NCI-H2081 (cell line): Measurements from ENCODE around the gene SRSF1.
"Not testable (repeated sequence)": the region's sequence is repeated elsewhere in the genome, so short reads cannot be mapped to it uniquely, and the experiment has no call there.

ENCODE experiments used
- DNase-seq, 2 experiments: peaks; one replicate each; lab custom pipeline; 2025; lab: John Stamatoyannopoulos, UW

Gene SRSF1

DNA sequence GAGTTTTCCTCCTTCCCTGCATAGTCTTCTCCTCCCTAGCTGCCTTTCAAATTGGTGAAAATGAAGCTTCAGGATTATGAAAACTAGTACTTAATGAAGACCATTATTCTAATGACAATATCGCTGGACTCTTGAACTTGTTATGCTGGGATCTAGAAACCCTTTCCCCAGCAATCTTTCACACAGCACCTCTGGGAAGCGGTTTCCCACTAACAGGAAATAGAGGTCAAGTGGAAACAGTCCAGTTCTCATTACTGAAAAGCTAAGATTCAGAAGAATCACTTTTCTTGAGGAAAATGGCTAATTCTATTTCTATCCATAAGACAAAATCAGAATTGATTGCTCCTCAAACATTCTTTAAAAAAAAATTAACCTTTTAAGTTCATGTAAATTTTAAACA, 17.0 kb downstream of the SRSF1 start:
- no peak for DNase-seq

DNA sequence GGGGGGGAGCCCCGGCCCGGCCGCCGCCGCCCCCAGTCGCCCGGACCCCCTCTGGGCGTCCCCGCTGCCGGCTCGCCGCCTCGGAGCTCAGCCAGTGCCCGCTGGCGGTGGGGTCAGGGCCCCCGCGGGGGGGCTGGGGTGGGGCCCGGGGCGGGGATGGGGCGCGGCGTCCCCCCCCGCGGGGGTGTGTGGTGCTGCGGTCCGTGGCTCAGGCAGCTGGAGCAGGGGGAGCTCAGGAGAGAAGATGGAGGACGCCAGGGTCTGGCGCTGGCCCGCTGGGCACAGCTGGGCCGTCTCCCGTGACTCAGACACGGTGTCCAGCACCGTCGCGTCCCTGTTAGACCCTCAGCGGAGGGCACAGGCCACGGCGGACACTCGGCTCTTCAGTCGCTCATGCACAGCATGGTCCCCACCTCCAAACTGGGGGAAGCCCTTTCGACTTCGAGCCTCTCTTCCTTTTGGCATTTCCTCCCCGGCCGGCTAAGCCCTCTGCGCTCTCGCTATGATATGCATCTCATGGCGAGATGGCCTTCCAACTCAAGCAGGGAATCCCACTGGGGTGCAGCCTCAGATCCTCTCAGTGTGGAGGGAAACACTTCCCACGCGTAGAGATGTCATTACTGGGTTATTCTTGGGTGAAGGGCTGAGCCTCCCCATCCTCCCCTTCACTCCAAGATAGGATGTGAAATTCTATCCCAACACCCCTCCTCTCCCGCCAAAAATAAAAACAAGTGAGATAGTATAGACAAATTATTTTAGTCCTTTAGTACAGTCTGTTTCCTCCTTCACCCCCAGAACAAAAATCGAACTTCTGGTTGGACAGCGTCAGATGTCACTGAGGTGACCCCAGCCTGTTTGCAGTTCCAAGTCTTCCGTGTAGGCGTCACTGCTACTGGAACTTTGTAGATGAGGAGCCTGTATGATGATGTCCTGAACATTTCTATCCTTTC, 18.5 kb downstream of the SRSF1 start:
- peak; percentile 87 to 92 for DNase-seq

DNA sequence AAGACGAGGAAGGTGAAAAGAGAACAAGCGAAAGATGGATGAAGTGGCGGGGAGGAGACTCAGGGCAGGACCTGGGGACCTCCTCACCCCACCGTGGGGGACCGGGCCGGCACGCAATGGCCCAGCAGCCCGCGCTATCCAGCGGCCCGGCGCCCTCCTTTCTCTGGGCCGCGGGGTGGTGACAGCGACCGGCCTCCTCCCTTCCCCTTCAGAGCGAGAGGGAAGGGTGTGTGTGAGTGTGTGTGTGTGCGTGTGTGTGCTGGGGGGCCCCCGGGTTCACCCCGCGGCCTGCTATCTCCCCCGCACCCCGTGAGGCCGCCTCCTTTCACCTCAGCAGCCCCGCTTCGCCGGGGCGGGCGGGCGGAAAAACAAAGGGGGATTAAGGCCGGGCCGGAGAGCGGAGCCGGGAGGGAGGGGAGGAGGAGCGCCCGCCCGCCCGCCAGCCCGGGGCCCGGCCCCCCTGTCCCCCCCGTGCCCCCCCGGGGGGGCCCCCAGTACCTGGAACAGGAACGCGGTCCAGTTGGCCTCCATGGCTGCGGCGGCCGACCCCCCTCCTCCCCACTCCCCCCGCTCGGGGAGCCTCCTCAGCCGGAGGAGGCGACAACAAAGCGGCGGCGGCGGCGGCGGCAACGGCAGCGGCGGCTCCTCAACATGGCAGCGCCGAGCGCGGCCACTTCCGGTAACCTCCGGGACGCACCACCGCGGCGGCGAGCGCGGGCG, 19.3 kb downstream of the SRSF1 start, which contains the start of gene VEZF1:
TSS of gene VEZF1 (minus strand) at position 674 of the 720 bp plus-strand sequence. CDS start at position 531, 143 bp downstream.
- peak; percentile 87 to 92 for DNase-seq

DNA sequence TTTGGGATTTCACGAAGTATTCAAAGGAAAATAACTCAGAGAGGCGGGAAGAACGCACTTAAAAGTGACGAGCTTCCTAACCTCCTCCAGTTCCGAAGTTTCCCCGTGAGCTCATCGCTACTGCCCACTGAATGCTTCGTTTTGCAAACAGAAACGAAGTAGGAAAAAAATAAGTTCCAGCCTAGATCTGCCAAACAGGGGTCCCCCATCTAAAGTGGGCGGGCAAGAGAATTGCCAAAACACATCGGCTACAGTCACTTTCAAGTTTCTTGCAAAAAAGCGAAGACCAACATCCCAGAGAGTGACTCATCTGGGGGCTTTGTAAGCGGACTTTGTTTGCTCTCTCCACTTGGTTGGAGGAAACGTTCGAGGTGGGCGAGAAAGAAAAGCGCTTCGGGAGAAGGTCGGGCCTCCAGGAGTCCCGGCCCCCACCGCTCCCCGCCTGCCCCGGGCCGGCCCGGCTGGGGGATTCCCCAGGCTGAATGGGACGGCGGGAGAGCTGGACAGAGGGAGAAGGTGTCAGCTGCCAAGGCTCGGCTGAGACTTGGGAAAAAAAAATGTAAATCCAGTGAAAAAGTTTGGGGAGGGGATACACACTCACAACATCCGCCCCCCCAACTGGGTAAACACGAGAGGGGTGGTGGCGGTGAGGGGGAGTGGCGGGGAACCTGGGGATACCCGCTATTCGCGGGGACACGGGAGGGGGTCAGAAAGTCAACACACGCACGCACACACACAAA, 20.0 kb downstream of the SRSF1 start:
- peak; percentile 22 to 53 for DNase-seq

DNA sequence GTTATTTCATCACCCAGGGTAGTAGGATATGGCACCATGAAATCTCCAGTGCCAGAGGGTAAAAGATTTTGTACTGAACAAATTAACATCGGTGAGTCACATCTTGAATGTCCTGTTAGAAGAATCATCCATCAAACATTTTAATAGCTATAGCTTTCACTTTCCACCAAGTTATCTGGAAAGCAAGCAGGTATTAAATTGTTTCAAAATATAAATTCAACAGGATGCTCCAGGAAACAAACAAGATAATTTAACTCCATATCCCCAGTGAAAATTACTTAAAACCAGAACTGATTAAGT, 21.4 kb downstream of the SRSF1 start:
- DNase-seq = peak in 1 of 2 experiments; percentile 17

DNA sequence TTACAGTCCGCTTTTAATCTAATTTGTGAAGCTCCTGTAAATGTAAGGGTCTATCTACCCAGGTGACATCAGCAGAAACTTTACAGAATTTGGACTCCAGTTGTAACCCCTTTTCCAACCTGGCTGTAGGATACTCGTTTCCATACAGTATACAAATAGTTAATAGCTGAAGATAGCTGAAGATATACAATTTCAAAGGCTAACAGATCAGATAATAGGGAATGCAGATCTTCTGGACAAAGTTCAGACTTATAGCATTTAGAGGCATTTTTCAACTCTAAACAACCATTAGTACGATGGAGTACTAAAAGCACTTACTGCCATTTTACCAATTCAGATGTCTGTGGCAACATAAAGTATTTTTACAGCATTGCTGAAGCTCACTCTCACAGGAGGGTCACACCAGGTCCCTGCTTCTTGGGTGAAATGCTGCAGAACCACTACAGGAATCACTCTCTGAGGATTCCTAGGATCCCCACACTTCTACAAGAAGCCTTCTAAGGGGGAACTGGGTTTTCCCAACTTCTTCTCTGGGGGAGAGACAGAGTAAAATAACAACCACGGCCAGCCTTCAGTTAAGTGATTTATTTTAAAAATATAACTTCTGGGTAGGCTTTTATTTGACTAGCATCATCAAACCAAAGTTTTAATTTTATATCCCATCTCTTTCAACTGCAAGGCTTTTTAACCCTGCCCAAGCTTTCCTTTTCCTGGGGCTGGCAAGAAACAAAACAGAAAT, 21.9 kb downstream of the SRSF1 start:
- DNase-seq = no peak

DNA sequence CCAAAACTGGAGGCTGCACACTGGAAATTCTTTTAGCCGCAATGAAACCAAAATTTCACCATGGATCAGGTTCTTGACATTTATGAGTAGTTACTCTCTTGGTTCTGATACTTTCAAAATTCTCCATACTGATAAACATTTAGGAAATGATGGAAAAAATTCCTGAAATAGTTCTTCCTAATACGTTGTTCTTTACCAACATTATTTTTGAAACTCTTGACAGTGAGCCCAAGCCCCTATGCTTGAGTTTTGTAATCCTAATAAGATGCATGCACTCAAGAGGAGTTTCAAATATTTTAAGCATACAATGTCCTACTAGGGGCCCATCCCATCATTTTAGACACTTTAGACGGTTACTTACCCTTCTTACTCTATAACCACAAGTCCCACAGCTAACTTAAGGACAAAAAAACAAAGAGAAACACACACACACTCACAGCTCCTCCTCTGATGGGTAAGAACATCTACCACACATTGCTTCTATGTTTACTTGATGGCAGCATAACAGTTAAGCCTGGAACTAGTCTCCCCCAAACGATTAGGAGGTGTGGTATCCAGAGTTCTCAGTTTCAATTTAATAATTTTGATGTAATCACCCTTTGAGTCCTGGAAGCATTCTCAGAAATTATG, 22.7 kb downstream of the SRSF1 start:
- no peak for DNase-seq

DNA sequence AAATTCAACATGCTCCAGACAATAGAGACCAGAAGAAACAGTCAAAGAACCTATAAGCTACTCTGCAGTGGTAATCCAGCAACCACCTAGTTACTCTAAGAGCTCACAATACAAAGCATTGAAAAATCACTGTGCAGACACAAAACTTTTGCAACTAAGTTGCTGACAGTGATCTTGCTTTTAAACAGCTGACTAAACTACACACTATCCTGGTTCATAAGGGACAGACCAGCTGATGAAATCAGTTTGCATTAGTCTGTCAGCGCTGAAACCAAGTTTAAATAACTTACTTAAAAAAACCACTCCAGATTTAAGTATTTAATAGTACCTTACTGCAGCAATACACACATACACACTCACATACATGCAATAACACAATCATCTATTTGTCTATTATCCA, 23.6 kb downstream of the SRSF1 start:
- no peak for DNase-seq

DNA sequence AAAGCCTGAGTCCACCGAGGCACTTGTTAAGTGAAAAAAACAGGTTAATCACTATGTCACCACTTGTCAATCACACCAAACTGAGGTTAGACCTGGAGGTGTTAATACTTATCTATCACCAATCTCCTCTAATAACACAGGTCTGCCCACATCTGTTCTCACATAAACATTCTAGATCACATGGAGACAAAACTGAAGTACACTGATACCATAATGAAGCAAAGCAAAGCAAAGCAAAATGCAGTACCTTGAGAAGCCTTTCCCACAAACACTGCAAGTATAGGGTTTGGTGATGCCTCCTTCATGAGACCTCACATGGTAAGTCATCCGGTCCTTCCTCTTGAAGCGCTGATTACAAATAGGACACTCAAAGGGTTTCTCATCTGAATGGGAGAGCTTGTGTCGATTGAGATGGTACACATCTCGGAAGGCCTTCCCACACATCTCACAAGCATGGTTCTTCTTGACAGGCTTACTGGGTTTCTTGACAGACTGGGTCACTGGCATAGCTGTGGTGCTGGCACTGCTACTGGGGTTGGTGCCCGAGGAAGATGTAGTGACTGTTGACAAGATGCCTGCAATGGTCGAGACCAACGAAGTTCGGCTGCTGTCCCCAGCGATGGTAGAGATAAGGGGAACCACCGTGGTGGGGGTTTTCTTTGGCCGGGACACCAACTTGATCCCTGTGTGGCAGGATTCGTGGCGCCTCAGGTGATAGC, 24.4 kb downstream of the SRSF1 start:
- no peak for DNase-seq

DNA sequence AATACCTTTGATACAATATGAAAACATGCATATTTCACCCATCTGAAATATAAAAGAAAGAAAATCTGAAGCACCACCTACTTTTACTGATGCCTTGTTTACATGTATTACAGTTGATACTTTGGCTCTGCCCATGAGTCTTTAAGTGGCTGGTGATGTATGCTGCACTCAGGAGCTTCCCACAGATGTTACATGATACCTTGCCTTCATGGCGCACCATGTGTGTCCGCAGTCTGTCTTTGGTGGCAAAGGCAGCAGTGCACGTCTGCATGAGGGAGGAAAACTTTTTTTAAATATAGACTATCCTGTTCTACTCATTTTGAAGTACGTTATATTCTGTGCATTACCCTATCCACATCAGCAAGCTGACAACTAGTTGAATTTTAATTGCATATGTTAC, 26.5 kb downstream of the SRSF1 start:
- DNase-seq = peak in 1 of 2 experiments; percentile 25

DNA sequence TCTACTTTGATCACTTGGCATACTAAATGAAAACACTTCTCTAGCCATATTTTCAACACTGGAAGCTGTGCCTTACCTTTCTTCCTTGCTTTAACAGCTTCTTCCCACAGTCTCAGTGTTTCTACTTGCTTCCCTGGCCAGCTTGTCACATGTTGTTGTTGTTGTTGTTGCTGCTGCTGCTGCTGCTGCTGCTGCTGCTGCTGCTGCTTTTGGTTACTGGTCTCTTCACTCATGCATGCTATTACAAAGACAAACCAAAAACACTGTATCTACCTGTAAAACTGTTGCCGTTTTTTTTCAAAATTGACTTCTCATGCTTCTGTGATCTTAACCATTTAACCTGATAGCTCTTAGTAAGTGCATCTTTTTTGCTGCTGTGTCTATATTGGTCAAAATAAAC, 28.0 kb downstream of the SRSF1 start:
- no peak for DNase-seq

DNA sequence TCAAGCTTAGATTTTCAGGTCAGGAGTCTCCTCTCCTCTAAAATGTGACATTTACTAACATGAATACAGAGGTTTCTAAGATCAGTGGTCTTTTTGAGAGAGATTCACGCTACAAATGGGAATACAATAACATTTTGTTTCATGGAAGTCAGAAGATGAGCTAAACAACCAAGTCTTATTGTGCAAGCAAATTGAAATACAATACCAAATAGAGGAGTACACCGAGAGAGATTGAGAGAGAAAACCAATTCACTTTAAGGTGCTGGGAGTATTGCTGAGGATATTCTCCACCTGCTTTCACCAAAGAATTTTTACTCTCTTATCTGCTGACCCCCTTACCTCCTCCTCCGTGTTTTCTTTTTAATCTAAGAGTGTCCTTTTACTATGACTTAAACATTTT, 30.5 kb downstream of the SRSF1 start:
- no peak for DNase-seq

DNA sequence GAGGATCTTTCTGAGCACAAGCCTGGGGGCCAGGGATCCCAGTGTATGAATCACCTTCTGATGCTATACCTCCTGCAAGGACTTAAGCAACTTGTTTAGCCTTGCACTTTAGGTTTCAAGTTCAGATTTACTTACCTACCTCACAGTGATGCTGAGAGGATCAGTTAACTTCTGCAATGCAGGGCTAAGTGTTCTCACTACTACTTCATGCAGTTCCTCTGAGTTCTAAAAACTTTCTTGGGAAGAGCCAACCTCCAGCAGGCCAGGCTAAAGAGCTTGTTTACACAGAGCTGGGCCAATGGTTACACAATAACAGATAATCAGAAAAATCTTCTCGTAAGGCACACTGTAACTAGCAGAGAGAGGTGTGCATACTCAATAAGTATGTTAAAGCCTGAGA, 32.0 kb downstream of the SRSF1 start:
- no peak for DNase-seq

DNA sequence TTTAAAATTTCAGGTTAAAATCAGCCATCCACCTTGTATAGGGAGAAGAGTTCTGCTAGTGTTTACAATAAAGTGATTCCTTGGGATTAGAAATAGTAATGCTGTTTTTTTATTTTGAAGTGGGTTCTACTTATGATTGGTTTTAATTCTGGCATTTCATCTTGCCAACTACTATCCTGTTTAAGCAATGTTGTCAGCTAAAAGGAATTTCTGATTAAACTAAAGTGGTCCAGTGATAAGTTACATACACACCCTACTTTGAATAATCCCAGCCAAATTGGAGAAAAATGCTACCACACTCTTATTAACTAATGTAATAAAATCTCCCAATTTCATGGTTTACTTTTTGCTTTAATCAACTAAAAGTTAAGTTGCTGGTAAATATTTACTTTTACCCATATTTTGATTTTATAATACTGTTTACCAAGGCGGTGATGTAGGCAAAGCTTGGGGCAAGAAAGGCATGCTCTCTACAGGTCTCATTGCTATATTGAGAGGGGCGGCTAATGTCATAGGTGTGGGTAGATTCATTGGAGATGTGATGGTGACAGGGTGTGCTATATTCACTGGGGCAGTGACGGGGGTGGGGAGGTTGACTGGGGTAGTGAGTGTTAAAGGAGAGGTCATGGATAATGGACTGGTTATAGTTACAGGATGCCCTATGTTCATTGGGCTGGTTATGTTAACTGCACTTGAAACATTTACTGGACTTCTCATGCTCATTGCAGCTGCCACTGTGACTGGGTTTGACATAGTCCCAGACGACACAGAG, 32.8 kb downstream of the SRSF1 start:
- DNase-seq = not testable (repeated sequence)

DNA sequence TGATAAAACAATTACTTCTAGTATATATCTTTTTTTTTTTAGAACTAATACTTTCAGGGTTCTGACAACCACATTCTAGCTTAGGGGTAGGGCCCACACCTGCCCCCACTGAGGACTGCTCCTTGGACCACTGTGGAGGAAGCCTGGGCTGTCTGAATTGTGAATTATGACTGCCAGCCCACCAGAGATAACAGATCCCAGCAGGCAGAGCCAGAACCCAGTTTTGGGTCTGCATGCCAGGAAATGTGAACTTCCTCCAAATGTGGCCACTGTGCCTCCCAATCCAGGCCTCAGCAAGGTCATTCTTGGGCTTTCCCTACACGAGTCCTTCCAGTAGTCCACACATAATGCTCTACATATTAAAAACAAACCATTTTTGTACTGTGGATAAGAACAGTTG, 34.9 kb downstream of the SRSF1 start:
- no peak for DNase-seq

DNA sequence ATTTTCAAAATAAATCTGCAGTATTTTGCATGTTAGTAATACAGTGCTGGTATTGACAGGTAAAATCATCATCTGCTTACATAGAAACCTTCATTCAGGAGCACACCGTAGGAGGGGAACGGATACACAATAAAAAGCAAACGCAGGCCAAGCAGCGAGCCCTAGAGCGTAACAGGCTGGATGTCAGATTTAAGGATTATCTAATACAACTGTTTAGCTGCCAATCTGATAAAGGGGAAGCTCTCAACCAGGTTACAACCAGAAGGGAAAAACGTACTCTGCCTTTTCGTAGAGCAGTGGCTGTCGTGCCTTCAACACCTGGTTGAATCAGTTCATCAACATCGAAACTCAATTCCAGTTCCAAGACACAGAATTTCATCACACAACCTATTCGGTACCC, 35.5 kb downstream of the SRSF1 start:
- peak in 1 of 2 experiments; percentile 50 for DNase-seq

DNA sequence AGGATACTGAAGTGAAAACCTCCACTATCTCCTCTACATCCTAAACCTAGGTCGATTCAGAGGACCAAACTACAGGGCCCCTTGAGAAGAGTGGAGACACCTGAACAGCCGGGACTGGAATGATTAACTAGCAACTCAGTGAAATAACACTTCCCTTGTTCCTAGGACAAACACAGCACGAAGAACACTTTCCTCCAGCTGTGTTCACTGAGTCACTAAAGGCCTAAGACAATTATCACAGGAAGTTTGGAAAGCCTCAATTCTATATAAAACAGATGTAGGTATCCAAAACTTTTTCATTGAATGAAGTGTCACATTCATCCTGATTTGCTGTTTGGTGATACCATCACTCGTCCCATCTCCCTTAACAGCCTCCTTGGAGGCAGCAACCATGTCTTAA, 36.3 kb downstream of the SRSF1 start:
- DNase-seq = no peak

DNA sequence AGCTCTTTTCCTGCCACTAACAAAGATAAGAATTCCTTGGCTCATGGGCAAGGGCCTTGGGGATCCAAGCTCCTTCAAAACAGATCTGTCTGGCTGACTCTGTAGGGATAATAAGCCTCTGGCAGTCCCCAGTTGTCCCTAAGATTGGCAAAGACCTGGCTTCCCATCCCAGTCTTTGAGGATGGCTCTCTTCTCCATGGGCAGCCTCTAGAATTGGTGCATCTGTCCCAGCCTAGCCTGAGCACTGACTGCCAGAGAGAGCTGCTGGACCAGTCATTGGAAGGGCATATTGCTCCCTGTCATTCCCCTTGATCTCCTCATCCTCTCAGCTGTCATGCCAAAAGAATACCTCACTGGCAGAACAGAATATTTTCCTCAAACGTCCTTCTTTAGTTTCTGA, 38.6 kb downstream of the SRSF1 start:
- no peak for DNase-seq

DNA sequence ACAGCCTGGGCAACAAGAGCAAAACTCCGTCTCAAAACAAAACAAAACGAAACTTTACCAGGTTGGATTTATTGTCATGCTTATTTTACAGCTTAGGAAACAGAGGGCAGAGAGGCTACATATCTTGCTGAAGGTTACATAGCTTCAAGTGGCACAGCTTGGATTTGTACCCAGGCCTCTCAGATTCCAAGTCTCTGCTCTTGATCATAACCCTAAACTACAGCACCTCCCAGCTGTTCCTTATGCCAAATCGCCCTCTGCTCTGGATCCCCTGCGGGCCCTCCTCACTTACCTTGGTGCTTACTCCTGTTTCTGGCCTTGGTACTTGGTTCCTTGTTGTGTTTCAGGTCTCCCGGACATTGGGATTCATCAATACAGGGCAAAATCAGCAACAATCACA, 40.2 kb downstream of the SRSF1 start:
- DNase-seq = no peak

DNA sequence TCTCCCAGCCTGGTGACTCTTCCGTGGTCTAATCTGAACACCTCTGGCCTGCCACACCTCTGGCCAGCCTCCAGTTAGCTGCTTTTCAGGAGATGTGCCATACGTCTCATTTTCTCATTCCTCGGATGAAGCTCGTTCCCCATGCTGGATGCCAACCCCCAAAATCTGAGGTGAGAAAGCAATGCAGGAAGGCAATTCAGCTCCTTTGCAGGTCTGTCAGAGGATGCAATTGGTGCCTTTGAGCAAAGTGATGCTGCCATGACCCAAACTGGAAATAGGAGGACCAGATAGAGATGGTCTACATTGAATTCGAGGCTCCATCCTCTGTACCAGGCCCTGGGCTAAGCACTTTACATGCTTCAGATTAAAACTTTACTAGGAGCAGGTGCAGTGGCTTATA, 40.8 kb downstream of the SRSF1 start:
- no peak for DNase-seq
